Measurements from ENCODE around the gene PTGDR2. TPM values are rescaled to one million over a fixed set of nuclear protein-coding genes. Genes with fewer than 3 reads are reported as not detected.
A peak's percentile ranks its signal among the peaks of the same experiment; 100 is the strongest.

The PTGDR2 gene
- total RNA-seq, 1 donor from 2014 or later, result 0.89 TPM

DNA sequence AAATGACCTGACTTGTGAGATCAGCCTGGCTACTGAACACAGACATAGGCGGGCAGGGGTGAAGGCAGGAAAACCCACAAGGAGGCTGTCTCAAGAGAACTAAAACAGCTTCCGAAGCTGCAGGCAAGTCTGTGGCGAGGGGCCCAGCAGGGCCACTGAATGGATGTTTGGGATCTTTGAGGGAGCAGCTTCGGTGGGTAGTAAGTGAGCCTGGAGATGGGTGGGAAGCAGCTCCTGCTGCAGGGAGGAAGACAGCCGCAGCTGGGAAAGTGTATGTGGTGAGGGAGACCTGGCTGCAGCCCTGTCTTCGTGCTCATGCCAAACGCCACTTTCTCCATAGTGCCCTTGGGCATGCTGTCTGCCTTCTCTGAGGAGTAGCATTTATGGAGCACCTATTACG is 10.4 kb downstream of the PTGDR2 start:
- intact Hi-C loops (cut with DNase I), result loop anchor here (10.0 kb wide), 1 partner anchor 319 kb away; the partner anchor contains the start of gene VPS37C
- no peak for DNase-seq (ENCODE audit: low spot score)

DNA sequence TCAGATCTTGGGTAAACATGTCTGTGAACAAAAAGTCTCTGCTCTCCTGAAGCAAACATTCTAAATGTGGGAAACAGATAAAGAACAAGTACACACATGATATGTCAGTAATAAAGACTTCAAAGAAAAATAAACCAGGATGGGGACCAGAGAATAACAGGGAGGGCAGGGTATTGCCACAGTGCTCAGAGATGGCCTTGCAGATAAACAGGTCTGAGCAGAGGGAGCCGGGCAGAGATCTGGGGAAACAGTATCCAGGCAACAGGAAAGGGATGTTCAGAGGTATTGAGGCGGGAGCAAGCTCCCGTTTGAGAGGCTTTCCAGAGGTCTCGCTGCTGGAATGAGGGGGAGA is 10.9 kb downstream of the PTGDR2 start:
- no peak for DNase-seq (ENCODE audit: low spot score)
- intact Hi-C loops (cut with DNase I), result loop anchor here (5.0 to 10.0 kb wide), 2 partner anchors 62 to 320 kb away; partner anchors contain the start of genes PRPF19 and VPS37C

DNA sequence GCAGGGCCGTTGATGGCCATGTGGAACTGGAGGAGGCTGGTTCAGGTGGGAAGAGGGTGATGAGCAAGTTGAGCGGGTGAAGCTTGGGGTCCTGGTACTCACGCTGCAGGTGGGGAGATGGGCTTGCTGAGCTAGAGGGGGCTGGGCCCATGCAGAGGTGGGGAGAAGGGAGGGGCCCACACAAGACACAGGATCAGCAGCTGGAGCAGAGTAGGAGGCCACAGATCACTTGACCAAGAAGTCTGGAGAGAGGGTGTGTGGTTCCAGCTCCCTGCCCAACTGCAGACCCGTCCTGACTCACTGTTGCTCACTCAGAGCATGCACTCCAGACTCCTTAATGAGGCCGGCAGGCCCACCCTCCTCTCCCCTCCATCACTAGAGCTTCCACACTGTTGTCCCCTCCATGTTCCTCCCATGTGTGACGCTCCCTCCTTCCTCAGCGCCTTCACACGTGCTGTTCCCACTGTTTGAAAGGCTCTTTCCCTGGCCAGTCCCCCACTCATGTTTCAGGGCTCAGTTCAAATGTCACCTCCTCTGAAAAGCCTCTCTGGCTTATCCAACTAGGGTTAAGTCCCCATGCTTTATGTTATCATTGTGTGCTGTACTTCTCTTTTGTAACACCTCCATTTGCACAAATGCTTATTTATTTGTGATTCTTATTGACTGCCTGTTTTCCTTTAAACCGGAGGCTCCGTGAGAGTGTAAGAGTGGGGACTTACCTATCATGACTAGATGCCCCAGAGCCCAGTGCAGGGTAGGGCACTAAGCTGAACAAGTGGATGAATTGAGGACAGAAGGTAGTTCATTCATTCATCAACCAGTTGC is 11.5 kb downstream of the PTGDR2 start:
- DNase-seq (ENCODE audit: low spot score), result no peak
- intact Hi-C loops (cut with DNase I), result loop anchor here (5.0 to 10.0 kb wide), 2 partner anchors 63 to 321 kb away; partner anchors contain the start of genes PRPF19 and VPS37C

DNA sequence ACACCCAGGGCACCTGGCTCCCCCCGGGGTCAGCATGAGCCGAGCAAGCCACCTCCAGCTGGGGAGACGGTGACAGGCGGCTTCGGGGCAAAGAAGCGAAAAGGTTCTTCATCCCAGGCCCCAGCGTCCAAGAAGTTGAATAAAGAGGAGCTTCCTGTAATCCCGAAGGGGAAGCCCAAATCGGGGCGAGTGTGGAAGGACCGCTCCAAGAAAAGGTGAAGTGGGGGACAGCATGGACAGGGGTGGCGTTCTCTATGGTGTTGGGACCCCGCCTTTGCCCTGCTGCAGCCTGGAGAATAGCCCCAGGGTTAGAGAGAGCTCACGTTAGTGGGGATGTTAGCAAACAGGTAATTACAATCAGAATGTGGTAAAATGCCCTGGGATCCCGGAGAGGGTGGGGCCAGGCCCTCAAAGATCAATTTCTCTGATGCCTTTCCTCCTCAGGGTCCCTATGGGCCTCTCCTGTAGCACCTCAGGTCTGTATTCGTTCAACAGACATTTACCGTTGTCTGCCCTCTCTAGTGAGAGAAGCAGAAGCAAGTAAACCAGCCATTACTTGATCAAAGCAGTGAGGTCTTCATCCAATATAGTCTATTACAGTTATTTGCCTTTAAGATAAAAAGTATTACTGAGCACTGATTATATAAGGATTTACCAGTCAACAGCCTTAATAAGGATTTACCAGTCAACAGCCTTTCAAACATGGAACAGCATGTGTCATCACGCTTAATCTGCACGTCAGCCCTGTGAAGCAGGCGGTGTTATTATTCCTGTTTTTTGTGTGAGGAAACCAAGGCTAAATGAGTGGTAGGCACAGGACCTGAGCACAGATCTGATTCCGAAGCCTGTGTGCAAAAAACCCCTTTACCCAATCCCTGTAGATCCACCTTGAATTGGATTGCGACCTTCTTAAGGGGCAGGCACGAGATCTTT is 12.8 kb downstream of the PTGDR2 start:
- no peak for DNase-seq (ENCODE audit: low spot score)
- intact Hi-C loops (cut with DNase I), result loop anchor here (5.0 to 10.0 kb wide), 2 partner anchors 64 to 322 kb away; partner anchors contain the start of genes PRPF19 and VPS37C

DNA sequence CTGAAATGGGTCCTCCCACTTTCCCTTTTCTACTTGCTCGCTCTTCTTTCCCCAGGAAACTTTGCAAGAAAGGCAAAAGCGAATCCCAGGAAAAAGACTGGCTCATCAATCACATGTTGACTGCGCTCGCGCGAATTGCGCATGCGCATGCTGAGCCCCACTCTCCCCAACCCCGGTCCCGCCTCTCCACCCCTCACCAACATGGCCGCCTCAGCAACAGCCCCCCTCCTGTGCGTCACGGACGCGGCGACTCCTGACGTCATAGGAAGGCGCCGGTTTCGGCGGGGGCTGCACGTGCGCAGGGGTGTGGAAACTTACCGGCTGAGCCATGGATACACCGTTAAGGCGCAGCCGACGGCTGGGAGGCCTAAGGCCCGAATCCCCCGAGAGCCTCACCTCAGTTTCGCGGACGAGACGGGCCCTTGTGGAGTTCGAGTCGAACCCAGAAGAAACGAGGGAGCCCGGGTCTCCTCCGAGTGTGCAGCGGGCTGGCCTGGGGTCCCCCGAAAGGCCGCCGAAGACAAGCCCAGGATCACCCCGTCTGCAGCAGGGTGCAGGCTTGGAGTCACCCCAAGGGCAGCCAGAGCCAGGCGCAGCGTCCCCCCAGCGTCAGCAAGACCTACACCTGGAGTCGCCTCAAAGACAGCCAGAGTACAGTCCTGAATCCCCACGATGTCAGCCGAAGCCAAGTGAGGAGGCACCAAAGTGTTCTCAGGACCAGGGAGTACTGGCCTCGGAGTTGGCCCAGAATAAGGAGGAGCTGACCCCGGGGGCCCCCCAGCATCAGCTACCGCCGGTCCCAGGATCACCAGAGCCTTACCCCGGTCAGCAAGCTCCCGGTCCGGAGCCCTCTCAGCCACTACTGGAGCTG is 13.7 kb downstream of the PTGDR2 start, which contains the start of gene CCDC86:
CCDC86 (plus strand) TSS at position 317 of the 871 bp plus-strand sequence; CDS start at position 329, 12 bp downstream.
- intact Hi-C loops (cut with DNase I), result loop anchor here (5.0 to 10.0 kb wide), 2 partner anchors 65 to 323 kb away; partner anchors contain the start of genes PRPF19 and VPS37C
- DNase-seq (ENCODE audit: low spot score), result peak; percentile 96

DNA sequence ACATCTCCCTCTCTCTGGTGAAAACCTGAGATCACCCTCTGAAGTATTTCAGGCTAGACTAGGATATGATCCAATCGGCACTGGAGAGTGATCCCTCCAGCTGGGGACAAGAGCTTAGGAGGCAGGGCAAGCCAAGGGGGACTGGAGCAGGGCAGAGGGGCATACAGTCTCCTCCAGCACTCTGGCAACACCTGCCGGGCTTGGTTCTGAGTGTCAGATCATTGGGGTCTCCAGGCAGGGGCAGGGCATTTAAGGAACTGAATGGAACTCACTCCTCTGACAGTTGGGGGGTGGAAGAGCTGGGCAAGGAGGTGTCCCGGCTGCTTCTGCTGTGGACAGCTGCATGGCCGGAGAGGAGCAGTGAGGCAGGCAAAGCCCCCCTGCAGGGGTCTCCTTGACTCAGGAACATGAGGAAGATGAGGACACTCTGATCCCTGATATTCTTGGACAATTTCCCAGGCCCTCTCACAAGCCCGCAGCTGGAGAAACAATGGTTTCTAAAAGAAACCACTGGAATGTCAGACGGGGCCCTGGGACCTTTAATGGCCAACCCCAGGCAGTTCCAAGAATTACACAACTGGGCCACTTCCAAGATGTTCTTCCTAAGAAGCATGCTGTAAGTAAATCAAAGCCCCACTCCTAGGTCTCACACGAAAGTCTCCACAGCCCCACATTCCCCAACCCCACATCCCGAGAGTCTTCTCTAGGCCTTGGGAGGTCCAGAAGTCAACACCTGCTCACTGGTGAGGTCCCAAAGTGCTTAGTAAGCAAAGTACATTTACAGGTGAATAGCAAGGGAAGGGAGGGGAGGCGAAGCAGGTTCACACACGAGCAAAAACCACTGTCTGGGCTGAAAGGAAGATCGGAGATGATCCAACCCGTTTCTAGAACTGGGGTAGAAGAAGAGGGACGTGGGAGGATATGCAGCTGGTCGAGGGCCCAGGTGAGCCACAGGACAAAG is 15.0 kb downstream of the PTGDR2 start:
- no peak for DNase-seq (ENCODE audit: low spot score)
- intact Hi-C loops (cut with DNase I), result loop anchor here (5.0 to 10.0 kb wide), 2 partner anchors 67 to 324 kb away; partner anchors contain the start of genes PRPF19 and VPS37C

DNA sequence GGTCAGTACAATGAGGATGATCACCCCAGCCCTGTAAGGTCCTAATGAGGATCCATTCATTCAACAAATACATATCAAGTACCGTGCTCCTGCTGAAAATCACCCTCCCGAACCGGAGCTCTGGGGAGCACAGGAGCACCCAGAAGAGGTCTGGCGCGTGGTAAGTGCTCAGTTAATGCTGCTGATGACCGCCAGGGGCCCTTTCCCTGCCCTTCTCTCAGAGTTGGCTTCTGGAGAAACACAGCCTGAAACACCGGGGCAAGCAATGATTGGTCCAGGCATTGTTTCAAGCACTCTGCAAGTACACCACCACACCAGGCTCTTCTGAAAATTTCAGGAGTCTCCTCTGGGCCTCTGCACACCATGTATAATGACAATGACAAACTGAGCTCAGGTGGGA is 17.6 kb downstream of the PTGDR2 start:
- no peak for DNase-seq (ENCODE audit: low spot score)
- intact Hi-C loops (cut with DNase I), result no loop called here

DNA sequence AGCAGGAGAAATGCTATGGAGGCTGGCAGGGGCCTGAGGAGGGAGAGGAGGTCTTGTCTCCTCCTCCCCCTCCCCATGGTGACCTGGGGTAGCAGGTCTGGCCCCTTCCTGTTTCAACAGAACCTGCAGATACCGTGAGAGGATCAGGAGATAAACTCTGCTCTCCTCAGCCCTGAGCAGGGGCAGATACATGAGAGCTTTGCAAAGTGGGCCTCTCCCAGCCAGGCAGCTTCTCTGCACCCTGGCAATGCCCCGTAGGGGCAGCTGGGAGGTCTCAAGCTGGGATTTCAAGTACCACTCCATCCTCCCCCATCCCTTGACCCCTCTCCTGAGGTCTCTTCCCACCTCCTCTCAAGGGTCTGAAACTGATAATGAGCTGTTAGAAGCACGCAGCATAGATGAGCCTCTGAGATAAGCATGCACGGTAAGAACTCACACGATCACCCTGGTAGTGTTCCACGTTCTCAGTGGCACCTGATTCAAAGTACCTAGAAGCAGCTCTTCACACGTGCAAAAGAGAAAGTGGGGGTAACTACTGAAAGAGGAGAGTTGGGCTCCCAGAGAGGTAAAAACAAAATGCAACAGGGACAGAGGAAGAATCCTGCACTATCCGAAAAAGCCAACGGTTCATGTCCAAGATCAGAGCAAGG is 18.8 kb downstream of the PTGDR2 start:
- intact Hi-C loops (cut with DNase I), result no loop called here
- no peak for DNase-seq (ENCODE audit: low spot score)

DNA sequence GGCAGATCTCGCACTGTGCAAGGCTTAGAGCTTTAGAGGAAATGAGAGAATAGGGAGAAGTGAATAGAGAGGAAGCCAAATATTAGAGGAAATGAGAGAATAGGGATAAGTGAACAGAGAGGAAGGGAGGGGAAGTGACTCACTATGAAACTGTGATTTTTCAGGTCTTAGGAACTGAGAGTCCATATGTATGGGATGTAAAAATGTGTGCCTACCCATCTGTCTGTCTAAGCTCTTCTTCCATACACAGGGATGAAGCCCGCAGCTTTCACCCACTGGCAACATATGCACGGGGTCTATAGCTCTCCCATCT is 20.3 kb downstream of the PTGDR2 start:
- no peak for DNase-seq (ENCODE audit: low spot score)
- intact Hi-C loops (cut with DNase I), result no loop called here

DNA sequence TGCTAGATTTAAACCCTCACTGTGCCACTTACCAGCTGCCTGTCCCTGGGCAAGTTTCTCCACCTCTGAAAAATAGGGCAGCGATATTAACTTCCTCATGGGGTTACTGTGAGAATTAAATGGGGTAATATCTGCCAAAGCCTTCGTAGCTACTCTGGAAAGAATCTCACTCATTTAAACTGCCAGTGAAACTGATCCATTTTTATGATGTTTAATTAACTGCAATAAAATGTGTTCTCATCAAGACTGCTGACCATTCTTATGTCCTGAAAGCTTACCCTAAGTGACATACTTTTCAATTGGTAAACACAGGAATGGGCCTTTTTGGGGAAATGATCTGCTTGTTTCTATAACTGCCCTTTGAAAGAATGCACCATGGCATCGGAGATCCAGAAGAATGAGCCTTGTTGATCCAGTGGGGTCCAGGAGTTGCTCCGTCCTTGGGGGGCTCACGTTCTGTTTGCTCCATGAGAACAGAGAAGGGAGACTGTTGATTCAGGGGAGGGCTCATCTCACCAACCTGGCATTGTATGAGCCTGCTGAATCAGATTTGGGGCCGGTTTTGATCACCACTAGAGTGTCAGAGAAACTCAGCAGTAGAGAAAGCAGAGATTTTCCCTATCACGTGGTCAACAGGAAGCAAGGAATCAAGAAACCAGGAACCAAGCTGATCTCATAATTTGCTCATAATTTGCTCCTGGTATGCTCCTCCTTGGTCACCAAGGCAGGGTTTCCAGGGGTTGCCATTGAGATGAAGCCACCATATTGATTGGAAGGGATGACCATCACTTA is 20.8 kb downstream of the PTGDR2 start:
- intact Hi-C loops (cut with DNase I), result loop anchor here (5.0 kb wide), 1 partner anchor 297 kb away; no protein-coding TSS in a partner anchor
- DNase-seq (ENCODE audit: low spot score), result no peak

DNA sequence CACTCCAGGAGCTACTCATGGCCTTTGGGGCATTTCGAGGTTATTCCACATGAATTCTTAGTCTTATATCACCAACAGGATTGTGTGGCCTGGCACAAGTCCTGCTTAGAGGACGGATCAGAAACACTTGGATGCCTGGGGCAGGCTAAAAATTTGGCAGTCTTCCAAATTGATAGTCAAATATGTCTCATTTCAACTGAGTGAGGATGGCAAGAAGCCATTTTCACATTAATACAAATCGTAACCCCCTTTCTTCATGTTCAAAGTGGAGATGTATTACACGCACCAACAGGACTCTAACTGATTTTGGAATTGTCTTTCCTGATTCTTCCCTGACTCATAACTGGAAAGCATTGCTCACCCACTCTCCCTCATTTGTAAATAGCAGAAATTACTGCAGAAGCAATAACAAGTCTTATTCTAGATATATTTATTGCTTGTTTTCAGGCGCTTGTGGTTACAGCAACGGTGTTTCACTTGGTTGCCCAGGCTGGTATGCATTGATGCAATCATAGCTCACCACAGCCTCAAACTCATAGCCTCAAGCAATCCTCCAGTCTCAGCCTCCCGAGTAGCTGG is 24.2 kb downstream of the PTGDR2 start:
- intact Hi-C loops (cut with DNase I), result loop anchor here (2.0 to 5.0 kb wide), 3 partner anchors 55 to 301 kb away; no protein-coding TSS in a partner anchor
- DNase-seq (ENCODE audit: low spot score), result no peak

DNA sequence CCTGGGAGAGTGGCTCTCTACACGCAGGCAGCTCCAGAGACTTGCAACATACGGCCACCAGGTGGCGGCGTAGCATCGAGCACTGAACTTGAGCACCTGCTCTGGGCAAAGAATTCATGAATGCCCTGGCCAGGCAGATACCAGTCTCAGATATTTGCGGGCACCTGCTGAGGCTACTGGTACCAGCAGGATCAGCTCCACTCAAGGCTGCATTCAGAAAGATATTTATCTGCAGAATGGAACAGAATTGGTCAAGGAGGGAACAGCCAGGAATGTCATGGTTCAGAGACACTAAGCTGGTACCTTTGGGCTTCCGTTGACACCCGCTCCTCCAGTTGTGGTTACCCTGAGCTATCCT is 24.6 kb downstream of the PTGDR2 start:
- DNase-seq (ENCODE audit: low spot score), result peak; percentile 91

DNA sequence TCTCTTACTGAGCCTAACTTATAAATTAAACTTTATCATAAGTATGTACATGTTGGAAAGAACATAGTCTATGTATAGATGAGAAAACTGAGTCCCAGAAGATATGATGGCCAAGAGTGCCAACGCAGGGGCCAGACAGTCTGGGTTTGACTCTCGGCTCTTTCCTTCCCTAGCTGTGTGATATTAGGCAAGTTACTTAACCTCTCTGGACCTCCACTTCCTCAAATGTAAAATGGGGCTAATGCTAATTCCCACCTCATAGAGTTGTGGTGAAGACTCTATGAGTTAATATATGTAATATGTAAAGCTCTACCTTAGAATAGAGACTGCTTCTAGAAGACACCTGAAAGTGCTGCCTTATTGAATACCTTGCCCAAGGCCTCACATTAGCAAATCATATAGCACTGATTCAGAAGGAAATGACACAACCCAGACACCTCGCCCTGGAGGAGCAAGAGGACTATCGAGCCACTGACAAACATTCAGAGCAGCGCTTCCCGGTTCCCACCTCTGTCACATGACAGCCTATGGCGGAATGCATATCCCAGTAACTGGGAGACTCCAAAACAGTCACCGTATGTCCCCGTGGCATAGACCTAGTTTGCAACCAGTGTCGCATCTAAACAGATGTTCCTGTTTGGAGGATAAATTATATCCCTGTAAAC is 25.1 kb downstream of the PTGDR2 start:
- intact Hi-C loops (cut with DNase I), result loop anchor here (2.0 to 5.0 kb wide), 3 partner anchors 56 to 302 kb away; no protein-coding TSS in a partner anchor
- no peak for DNase-seq (ENCODE audit: low spot score)

More for the DNA sequence above, 24.6 kb downstream of the PTGDR2 start:
- intact Hi-C loops (cut with DNase I), result loop anchor here (2.0 to 5.0 kb wide), 3 partner anchors 56 to 301 kb away; no protein-coding TSS in a partner anchor

DNA sequence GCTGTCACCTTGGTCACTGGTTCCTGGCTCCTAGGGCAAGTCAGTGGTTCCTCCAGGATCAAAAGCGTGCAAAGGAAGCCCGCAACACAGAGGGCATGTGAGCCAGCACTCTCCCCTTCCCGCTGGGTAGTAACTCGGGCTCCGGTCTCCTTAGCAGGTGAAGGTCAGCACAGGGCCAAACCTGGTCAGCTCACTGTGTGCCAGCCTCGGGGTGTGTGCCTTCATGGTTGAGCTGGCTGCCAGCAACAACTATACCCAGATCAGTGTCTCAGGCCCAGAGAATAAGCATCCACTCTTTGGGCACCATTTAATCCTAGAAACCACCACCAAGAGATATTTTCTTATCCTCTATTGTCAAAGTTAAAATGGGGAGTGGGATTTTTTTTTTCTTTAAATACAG is 30.0 kb downstream of the PTGDR2 start:
- intact Hi-C loops (cut with DNase I), result loop anchor here (5.0 kb wide), 1 partner anchor 48 kb away; no protein-coding TSS in a partner anchor
- no peak for DNase-seq (ENCODE audit: low spot score)

DNA sequence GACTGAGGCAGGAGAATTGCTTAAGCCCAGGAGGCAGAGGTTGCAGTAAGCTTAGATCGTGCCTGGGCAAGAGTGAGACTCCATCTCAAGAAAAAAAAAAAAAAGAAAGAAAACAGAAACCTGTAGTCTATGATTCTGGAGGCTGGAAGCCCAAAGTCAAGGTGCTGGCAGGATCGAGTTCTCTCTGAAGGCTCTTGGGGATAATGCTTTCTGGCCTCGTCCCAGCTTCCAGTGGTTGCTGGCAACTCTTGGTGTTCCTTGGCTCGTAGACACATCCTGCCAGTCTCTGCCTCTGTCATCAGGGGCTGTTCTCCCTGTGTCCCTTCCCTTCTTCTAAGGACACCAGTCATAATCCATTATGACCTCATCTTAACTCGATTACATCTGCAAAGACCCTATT is 30.6 kb downstream of the PTGDR2 start:
- DNase-seq (ENCODE audit: low spot score), result no peak
- intact Hi-C loops (cut with DNase I), result loop anchor here (5.0 kb wide), 1 partner anchor 48 kb away; no protein-coding TSS in a partner anchor

All from cardiac septum (tissue), 1 donor.